Adrenal gland (tissue), 12 donors: Measurements from ENCODE around the gene DOP1A. TPM values are rescaled to one million over a fixed set of nuclear protein-coding genes. Genes with fewer than 3 reads are reported as not detected.
A peak's percentile ranks its signal among the peaks of the same experiment; 100 is the strongest.

Experiments
- DNase-seq, 7 donors: peaks; one replicate each; pipeline ENCODE4 v3.0.0-alpha.2; 2019 to 2020
- H3K27ac ChIP-seq, 5 donors: fragments of 200-600 bp; sonication (generic) in 4 of 5; 1 replicate in 3 of 5; 2 replicates in 2 of 5; pipeline versions ENCODE4 v1.5.1 to v1.8.0; 2016 to 2020; ENCODE audit warnings: mild to moderate bottlenecking in 1 of 5
- H3K27me3 ChIP-seq: fragments of 200-600 bp; 2 replicates; pipeline ENCODE4 v1.8.0; 2021
- H3K36me3 ChIP-seq, 2 donors: fragments of 200-600 bp; replicated peaks in 1 of 2; 1 replicate in 1 of 2; 2 replicates in 1 of 2; pipeline versions ENCODE4 v1.5.1 to v1.8.0; 2018 to 2022
- H3K4me1 ChIP-seq, 2 donors: fragments of 200-600 bp; replicated peaks in 1 of 2; 1 replicate in 1 of 2; 2 replicates in 1 of 2; pipeline versions ENCODE4 v1.5.1 to v1.8.0; 2018 to 2021
- H3K4me3 ChIP-seq, 4 donors: fragments of 200-600 bp; sonication (generic) in 3 of 4; one replicate each; pipeline ENCODE4 v1.5.1; 2016 to 2018
- H3K9me3 ChIP-seq, 3 donors: fragments of 200-600 bp; sonication (generic) in 1 of 3; replicated peaks in 1 of 3; 1 replicate in 2 of 3; 2 replicates in 1 of 3; pipeline versions ENCODE4 v1.5.1 to v1.8.0; 2016 to 2021
- POLR2A ChIP-seq, 2 donors: fragments of 450-650 bp; IDR thresholded peaks; one replicate each; pipeline ENCODE4 v1.6.1; 2017; ENCODE audit warnings: antibody characterized with exemption in 2 of 2, mild to moderate bottlenecking in 2 of 2, moderate library complexity in 1 of 2
- WGBS, 4 donors: extraction: QIAGEN DNeasy Blood & Tissue Kit in 2 of 4; methylation state at CpG; one replicate each; pipeline versions ENCODE4 v1.1.5 to v1.1.7; 2013 to 2017; 5-methylcytosine and 5-hydroxymethylcytosine counted together
- intact Hi-C, 2 donors: fragments of 100-400 bp; cut with DNase I; formaldehyde crosslinking; loops; one replicate each; pipeline versions ENCODE4 v1.14.1 to v1.15.0; 2022 to 2023
- polyA plus RNA-seq, 3 donors: library from polyadenylated mRNA; stranded (reverse); fragments of 200-250 nt in 2 of 3; fragments of 350-450 nt in 1 of 3; fragmentation: Illumina TruSeq in 1 of 3; extraction: RNeasy Lipid Tissue Mini Kit (QIAGEN cat#74804) in 1 of 3; gene quantifications; one replicate each; pipeline ENCODE4 v1.2.3, GENCODE V29; 2013 to 2014
- total RNA-seq, 9 donors: library from RNA; depleted of rRNA in 4 of 9; stranded (reverse); fragments of >200 nt in 4 of 9; fragments of 120-200 nt in 1 of 9; fragmentation: NEBNext Ultra II Directional in 1 of 9; extraction: Animal tissue kit (Norgen Biotek cat#: 25700) in 1 of 9; gene quantifications; one replicate each; pipeline versions ENCODE4 v1.1.0 to v1.2.4, GENCODE V29; 2013 to 2023
- TF ChIP-seq, protein P1 (sequence below), 6 experiments: fragments of 450-650 bp in 4 of 6; fragments of 200-600 bp in 2 of 6; sonication (generic) in 1 of 6; IDR thresholded peaks; 1 replicate in 5 of 6; 2 replicates in 1 of 6; pipeline versions ENCODE4 v1.5.1 to v1.8.0; 2016 to 2021; ENCODE audit warnings: antibody characterized with exemption in 6 of 6, mild to moderate bottlenecking in 2 of 6, moderate library complexity in 1 of 6
- donor health status: healthy with polysubstance abuse.
- donor health status: Bipolar disorder and iron deficiency.
- donor health status: DM: yes; HTN: yes; CAD: no.
- donor health status: DM: no; HTN: no; CAD: no.
- donor health status: DM: no; HTN: no; CAD: no.
- donor health status: DM: yes; HTN: yes; CAD: no.

Gene DOP1A
- total and polyA plus RNA-seq, 12 donors: 11.3 to 33.6 (median 17.8) TPM

GRCh38 chr6:83071023-83071422 lies 3.6 kb downstream of the DOP1A start:
- Histone ChIP-seq H3K27ac (peak overlapping the region in 1 of 5 donors; percentile 60), H3K36me3 (no peaks in the 10 kb centered on the region), H3K4me1 (peaks cover 3 to 33% of the 10 kb centered on the region in 2 donors), H3K9me3 (no peaks in the 10 kb centered on the region), H3K4me3 (no peak overlapping the region), H3K27me3 (no peaks in the 10 kb centered on the region)
- WGBS, 4 donors: 74 to 82% (median 78%) methylated on average over 4 of the region's 4 CpGs
- no peak for DNase-seq
- no peak for TF ChIP-seq POLR2A (IDR thresholded peaks at IDR 0.05)
- TF ChIP-seq, protein P1, sequence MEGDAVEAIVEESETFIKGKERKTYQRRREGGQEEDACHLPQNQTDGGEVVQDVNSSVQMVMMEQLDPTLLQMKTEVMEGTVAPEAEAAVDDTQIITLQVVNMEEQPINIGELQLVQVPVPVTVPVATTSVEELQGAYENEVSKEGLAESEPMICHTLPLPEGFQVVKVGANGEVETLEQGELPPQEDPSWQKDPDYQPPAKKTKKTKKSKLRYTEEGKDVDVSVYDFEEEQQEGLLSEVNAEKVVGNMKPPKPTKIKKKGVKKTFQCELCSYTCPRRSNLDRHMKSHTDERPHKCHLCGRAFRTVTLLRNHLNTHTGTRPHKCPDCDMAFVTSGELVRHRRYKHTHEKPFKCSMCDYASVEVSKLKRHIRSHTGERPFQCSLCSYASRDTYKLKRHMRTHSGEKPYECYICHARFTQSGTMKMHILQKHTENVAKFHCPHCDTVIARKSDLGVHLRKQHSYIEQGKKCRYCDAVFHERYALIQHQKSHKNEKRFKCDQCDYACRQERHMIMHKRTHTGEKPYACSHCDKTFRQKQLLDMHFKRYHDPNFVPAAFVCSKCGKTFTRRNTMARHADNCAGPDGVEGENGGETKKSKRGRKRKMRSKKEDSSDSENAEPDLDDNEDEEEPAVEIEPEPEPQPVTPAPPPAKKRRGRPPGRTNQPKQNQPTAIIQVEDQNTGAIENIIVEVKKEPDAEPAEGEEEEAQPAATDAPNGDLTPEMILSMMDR (IDR thresholded peaks at IDR 0.05): no peak
- intact Hi-C loops: no loop called here

DNA sequence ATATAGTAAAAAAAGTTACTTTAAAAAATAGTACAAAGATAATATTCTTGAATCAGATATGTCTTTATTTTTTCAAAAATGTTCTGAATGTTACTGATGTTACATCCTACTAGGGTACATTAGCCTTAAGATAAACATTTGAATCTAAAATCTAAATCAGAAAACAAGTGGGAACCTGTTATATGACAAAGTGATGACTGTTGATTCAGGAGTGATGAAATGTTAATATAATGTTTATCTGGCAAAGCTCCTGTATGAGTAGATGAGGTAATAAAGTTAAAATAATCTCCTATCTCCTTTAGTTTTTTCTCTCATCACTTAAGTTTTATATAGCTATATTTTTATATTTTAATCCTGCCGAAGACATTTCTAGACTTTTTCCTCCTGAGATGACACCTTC lies 4.2 kb downstream of the DOP1A start:
- DNase-seq: no peak
- Histone ChIP-seq H3K36me3 (no peaks in the 10 kb centered on the region), H3K27ac (no peak overlapping the region), H3K4me1 (peaks cover 3 to 33% of the 10 kb centered on the region in 2 donors), H3K27me3 (no peaks in the 10 kb centered on the region), H3K4me3 (no peak overlapping the region), H3K9me3 (no peaks in the 10 kb centered on the region)
- WGBS, 4 donors: 89 to 100% (median 92%) methylated on average over 1 of the region's 1 CpG
- TF ChIP-seq POLR2A (IDR thresholded peaks at IDR 0.05): no peak
- TF ChIP-seq, protein P1 (IDR thresholded peaks at IDR 0.05): no peak
- intact Hi-C loops: no loop called here

DNA sequence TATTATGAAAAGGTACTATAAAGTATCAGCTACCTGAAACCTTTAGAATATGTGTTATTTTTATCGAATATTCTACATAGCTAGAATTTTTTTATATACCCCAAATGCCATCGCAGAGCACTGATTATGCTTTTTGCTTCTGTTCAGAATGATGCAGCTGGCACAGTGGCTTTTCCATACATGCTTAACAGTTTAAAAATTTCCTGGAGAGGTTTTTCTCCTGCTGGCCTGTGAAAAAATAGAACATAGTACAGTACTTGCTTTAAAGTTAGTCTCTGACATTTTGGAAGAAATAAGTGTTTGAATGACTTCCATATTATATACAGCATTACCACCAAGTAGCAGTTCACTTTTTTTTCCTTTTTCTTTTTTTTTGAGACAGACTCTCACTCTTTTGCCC lies 5.3 kb downstream of the DOP1A start:
- H3K4me3 ChIP-seq: no peak overlapping the region
- H3K4me1 ChIP-seq: peaks cover 3 to 33% of the 10 kb centered on the region in 2 donors
- intact Hi-C loops: no loop called here
- no peak for TF ChIP-seq POLR2A (IDR thresholded peaks at IDR 0.05)
- TF ChIP-seq, protein P1 (IDR thresholded peaks at IDR 0.05): no peak
- H3K9me3 ChIP-seq: no peaks in the 10 kb centered on the region
- no peak for DNase-seq
- WGBS, 4 donors: 94 to 97% (median 95%) methylated on average over 2 of the region's 2 CpGs
- H3K27me3 ChIP-seq: no peaks in the 10 kb centered on the region
- H3K27ac ChIP-seq: no peak overlapping the region
- H3K36me3 ChIP-seq: no peaks in the 10 kb centered on the region

DNA sequence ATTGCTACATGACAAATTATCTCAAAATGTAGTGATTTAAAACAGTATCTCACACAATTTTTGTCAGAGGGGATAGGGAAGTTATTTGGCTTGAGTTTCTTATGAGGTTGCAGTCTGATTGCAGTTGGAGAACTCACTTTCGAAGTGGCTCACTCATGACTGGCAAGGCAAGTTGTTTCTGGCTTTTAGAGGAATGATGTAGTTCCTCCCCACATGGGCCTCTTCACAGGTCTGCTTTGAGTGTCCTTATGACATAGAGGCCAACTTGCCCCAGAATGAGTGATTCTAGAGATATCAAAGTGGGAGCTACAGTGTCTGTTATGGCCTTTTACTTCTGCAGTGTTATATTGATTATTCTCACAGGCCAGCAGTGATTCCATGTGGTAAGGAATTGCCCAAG lies 6.1 kb downstream of the DOP1A start:
- intact Hi-C loops: no loop called here

More for the DNA sequence above, 6.1 kb downstream of the DOP1A start:
- Histone ChIP-seq H3K9me3 (no peaks in the 10 kb centered on the region), H3K4me3 (no peak overlapping the region), H3K27me3 (no peaks in the 10 kb centered on the region), H3K4me1 (peaks cover 3 to 27% of the 10 kb centered on the region in 2 donors), H3K36me3 (no peaks in the 10 kb centered on the region), H3K27ac (no peak overlapping the region)
- no peak for DNase-seq
- no peak for TF ChIP-seq POLR2A (IDR thresholded peaks at IDR 0.05)
- TF ChIP-seq, protein P1 (IDR thresholded peaks at IDR 0.05): no peak
- 67 to 93% (median 87%) methylated on average over 1 of the region's 1 CpG for WGBS, 4 donors
